ENCODE measurements around the gene KCP.
"Not testable (repeated sequence)": the region's sequence is repeated elsewhere in the genome, so short reads cannot be mapped to it uniquely, and the experiment has no call there.

The KCP gene

GRCh38 chr7:128910569-128910945 lies at the start of gene KCP:
KCP (minus strand) TSS chr7:128910709; CDS start chr7:128910676, 33 bp downstream.
- no peak for DNase-seq (ENCODE audit: low read depth)

GRCh38 chr7:128959296-128959695 lies 48.8 kb upstream of the KCP start:
- no peak for DNase-seq (ENCODE audit: low read depth)

- DNase-seq (ENCODE audit: low read depth) = no peak
Observed at GRCh38 chr7:128955981-128956380, 45.5 kb upstream of the KCP start.

GRCh38 chr7:128954830-128955802 lies 44.6 kb upstream of the KCP start:
- no peak for DNase-seq (ENCODE audit: low read depth)

GRCh38 chr7:128954150-128954549 lies 43.6 kb upstream of the KCP start:
- no peak for DNase-seq (ENCODE audit: low read depth)

- DNase-seq (ENCODE audit: low read depth) = no peak
Observed at GRCh38 chr7:128951296-128951695, 40.8 kb upstream of the KCP start.

- DNase-seq (ENCODE audit: low read depth) = no peak
Observed at GRCh38 chr7:128948976-128949760, 38.7 kb upstream of the KCP start.

- no peak for DNase-seq (ENCODE audit: low read depth)
Observed at GRCh38 chr7:128948312-128948973, 37.9 kb upstream of the KCP start.

- no peak for DNase-seq (ENCODE audit: low read depth)
Observed at GRCh38 chr7:128947854-128948253, 37.3 kb upstream of the KCP start.

GRCh38 chr7:128946936-128947830 lies 36.7 kb upstream of the KCP start:
- no peak for DNase-seq (ENCODE audit: low read depth)

- no peak for DNase-seq (ENCODE audit: low read depth)
Observed at GRCh38 chr7:128945668-128946366, 35.3 kb upstream of the KCP start.

GRCh38 chr7:128944487-128945236 lies 34.2 kb upstream of the KCP start:
- no peak for DNase-seq (ENCODE audit: low read depth)

GRCh38 chr7:128943251-128943650 lies 32.7 kb upstream of the KCP start:
- DNase-seq (ENCODE audit: low read depth) = not testable (repeated sequence)

GRCh38 chr7:128941946-128942526 lies 31.5 kb upstream of the KCP start:
- DNase-seq (ENCODE audit: low read depth) = no peak

GRCh38 chr7:128941323-128941890 lies 30.9 kb upstream of the KCP start:
- DNase-seq (ENCODE audit: low read depth) = no peak

- DNase-seq (ENCODE audit: low read depth) = no peak
Observed at GRCh38 chr7:128940494-128941322, 30.2 kb upstream of the KCP start.

GRCh38 chr7:128939861-128940410 lies 29.4 kb upstream of the KCP start:
- no peak for DNase-seq (ENCODE audit: low read depth)

All from stimulated activated CD4-positive, alpha-beta T cell treated with anti-CD3 and anti-CD28 coated beads, Interleukin-2, amount 100 ng/mL, for 4 hours (primary cell).